Trophoblast cell (in vitro differentiated cells and primary cell): ENCODE results near the gene EPHX1.
"Not testable (repeated sequence)": the region's sequence is repeated elsewhere in the genome, so short reads cannot be mapped to it uniquely, and the experiment has no call there.

ENCODE experiments used
- DNase-seq, 2 donors: peaks; one replicate each; pipeline ENCODE4 v3.0.0-alpha.2; 2016
- H2AFZ ChIP-seq: 2 replicates; pipeline ENCODE4 v1.6.1; 2013; ENCODE audit warnings: low read length, moderate library complexity, mild to moderate bottlenecking; ENCODE audit not compliant: insufficient read depth, poor library complexity
- H2AK5ac ChIP-seq: 2 replicates; pipeline ENCODE4 v1.6.1; 2013; ENCODE audit warnings: mild to moderate bottlenecking, low read length
- H2BK120ac ChIP-seq: 2 replicates; pipeline ENCODE4 v1.6.1; 2013; ENCODE audit warnings: low read length, mild to moderate bottlenecking, moderate library complexity; ENCODE audit not compliant: insufficient read depth, poor library complexity
- H2BK12ac ChIP-seq: 2 replicates; pipeline ENCODE4 v1.6.1; 2013; ENCODE audit warnings: mild to moderate bottlenecking, low read length, moderate library complexity
- H2BK5ac ChIP-seq: 2 replicates; pipeline ENCODE4 v1.6.1; 2013; ENCODE audit warnings: low read length, low read depth, moderate library complexity, mild to moderate bottlenecking; ENCODE audit not compliant: poor library complexity
- H3K14ac ChIP-seq: 2 replicates; pipeline ENCODE4 v1.6.1; 2013; ENCODE audit warnings: mild to moderate bottlenecking, low read length
- H3K18ac ChIP-seq: 2 replicates; pipeline ENCODE4 v1.6.1; 2013; ENCODE audit warnings: mild to moderate bottlenecking, low read length
- H3K23ac ChIP-seq: 2 replicates; pipeline ENCODE4 v1.6.1; 2013; ENCODE audit warnings: low read length
- H3K27ac ChIP-seq: 2 replicates; pipeline ENCODE4 v1.5.1; 2013; ENCODE audit warnings: low read depth, mild to moderate bottlenecking, inconsistent platforms, low read length, moderate library complexity
- H3K27me3 ChIP-seq: 2 replicates; pipeline ENCODE4 v1.6.1; 2013; ENCODE audit warnings: inconsistent platforms, mild to moderate bottlenecking, low read length, moderate library complexity; ENCODE audit not compliant: insufficient read depth
- H3K36me3 ChIP-seq, 2 experiments: 1 replicate in 1 of 2; 2 replicates in 1 of 2; pipeline ENCODE4 v1.6.1; 2013; ENCODE audit warnings: low read length in 2 of 2, mild to moderate bottlenecking in 2 of 2, moderate library complexity in 1 of 2; ENCODE audit not compliant: insufficient read depth in 2 of 2, control insufficient read depth in 1 of 2
- H3K4ac ChIP-seq: 2 replicates; pipeline ENCODE4 v1.6.1; 2013; ENCODE audit warnings: low read depth, mild to moderate bottlenecking, low read length, moderate library complexity
- H3K4me1 ChIP-seq, 2 experiments: 1 replicate in 1 of 2; 2 replicates in 1 of 2; pipeline ENCODE4 v1.6.1; 2013; ENCODE audit warnings: low read length in 2 of 2, mild to moderate bottlenecking in 2 of 2, moderate library complexity in 1 of 2; ENCODE audit not compliant: insufficient read depth in 2 of 2, control insufficient read depth in 1 of 2
- H3K4me2 ChIP-seq: 2 replicates; pipeline ENCODE4 v1.6.1; 2013; ENCODE audit warnings: inconsistent platforms, mild to moderate bottlenecking, low read length, moderate library complexity
- H3K4me3 ChIP-seq: 2 replicates; pipeline ENCODE4 v1.5.1; 2013; ENCODE audit warnings: mild to moderate bottlenecking, low read depth, low read length, inconsistent platforms
- H3K79me1 ChIP-seq: one replicate; pipeline ENCODE4 v1.6.1; 2013; ENCODE audit warnings: low read length
- H3K79me2 ChIP-seq: 2 replicates; pipeline ENCODE4 v1.6.1; 2013; ENCODE audit warnings: low read length, mild to moderate bottlenecking; ENCODE audit not compliant: control insufficient read depth, insufficient read depth, poor library complexity
- H3K9ac ChIP-seq: 2 replicates; pipeline ENCODE4 v1.6.1; 2013; ENCODE audit warnings: mild to moderate bottlenecking, low read length
- H3K9me3 ChIP-seq: 2 replicates; pipeline ENCODE4 v1.6.1; 2013; ENCODE audit warnings: low read depth, mild to moderate bottlenecking, control low read depth, inconsistent platforms, low read length; ENCODE audit not compliant: insufficient read depth
- H4K12ac ChIP-seq: 2 replicates; pipeline ENCODE4 v1.6.1; 2013; ENCODE audit warnings: low read depth, mild to moderate bottlenecking, low read length, moderate library complexity
- H4K8ac ChIP-seq: 2 replicates; pipeline ENCODE4 v1.6.1; 2013; ENCODE audit warnings: low read depth, mild to moderate bottlenecking, low read length, moderate library complexity
- H4K91ac ChIP-seq: one replicate; pipeline ENCODE4 v1.6.1; 2013; ENCODE audit warnings: low read depth, mild to moderate bottlenecking, low read length, moderate library complexity
- WGBS: extraction: QIAGEN DNeasy Blood & Tissue Kit; methylation state at CpG from one replicate; pipeline ENCODE4 v1.1.7; 2013; ENCODE audit warnings: missing lambda C conversion rate; ENCODE audit not compliant: insufficient read length, insufficient coverage; ENCODE audit errors: extremely low coverage; 5-methylcytosine and 5-hydroxymethylcytosine counted together

Gene EPHX1

GRCh38 chr1:225812488-225813213 is 2.7 kb downstream of the EPHX1 start:
- no peak overlapping the region for H4K91ac ChIP-seq
- no peak overlapping the region for H3K9ac ChIP-seq
- H2BK12ac ChIP-seq: no peak overlapping the region
- H3K79me2 ChIP-seq: peaks cover 4% of the 10 kb centered on the region
- H2AFZ ChIP-seq: no peak overlapping the region
- H4K12ac ChIP-seq: no peak overlapping the region
- H3K23ac ChIP-seq: no peak overlapping the region
- H2AK5ac ChIP-seq: no peak overlapping the region
- H3K9me3 ChIP-seq: no peaks in the 10 kb centered on the region
- H4K8ac ChIP-seq: no peak overlapping the region
- no peak overlapping the region for H2BK5ac ChIP-seq
- no peak overlapping the region for H3K4ac ChIP-seq
- no peak overlapping the region for H3K18ac ChIP-seq
- H3K4me3 ChIP-seq: no peak overlapping the region
- no peaks in the 10 kb centered on the region for H3K36me3 ChIP-seq
- DNase-seq: no peak
- no peak overlapping the region for H3K4me2 ChIP-seq
- WGBS: no CpG with 5 or more reads among the region's 8 CpGs
- no peak overlapping the region for H2BK120ac ChIP-seq
- no peaks in the 10 kb centered on the region for H3K27me3 ChIP-seq
- H3K27ac ChIP-seq: no peak overlapping the region
- H3K4me1 ChIP-seq: peaks cover 16 to 27% of the 10 kb centered on the region in 2 experiments
- H3K14ac ChIP-seq: no peak overlapping the region
- peaks cover 5% of the 10 kb centered on the region for H3K79me1 ChIP-seq

GRCh38 chr1:225813214-225813964 is 3.5 kb downstream of the EPHX1 start:
- H2BK5ac ChIP-seq: no peak overlapping the region

GRCh38 chr1:225814381-225814780 is 4.5 kb downstream of the EPHX1 start:
- Histone ChIP-seq H3K9me3 (no peaks in the 10 kb centered on the region), H3K27ac (no peak overlapping the region), H2BK12ac (no peak overlapping the region), H2AFZ (no peak overlapping the region), H3K79me2 (peaks cover 4% of the 10 kb centered on the region), H2BK120ac (no peak overlapping the region), H3K23ac (no peak overlapping the region), H4K8ac (no peak overlapping the region), H3K4ac (no peak overlapping the region), H3K9ac (no peak overlapping the region), H3K36me3 (no peaks in the 10 kb centered on the region), H4K12ac (no peak overlapping the region), H2BK5ac (no peak overlapping the region), H3K27me3 (no peaks in the 10 kb centered on the region), H4K91ac (no peak overlapping the region), H2AK5ac (no peak overlapping the region), H3K4me2 (no peak overlapping the region), H3K4me3 (no peak overlapping the region), H3K14ac (no peak overlapping the region), H3K4me1 (peaks cover 17 to 30% of the 10 kb centered on the region in 2 experiments), H3K79me1 (peaks cover 5% of the 10 kb centered on the region), H3K18ac (no peak overlapping the region)
- no peak for DNase-seq
- no CpG with 5 or more reads among the region's 7 CpGs for WGBS

More at GRCh38 chr1:225813214-225813964, 3.5 kb downstream of the EPHX1 start:
- H2AFZ ChIP-seq: no peak overlapping the region
- H3K4me2 ChIP-seq: no peak overlapping the region
- no peak overlapping the region for H3K14ac ChIP-seq
- H3K79me2 ChIP-seq: peaks cover 4% of the 10 kb centered on the region
- no peaks in the 10 kb centered on the region for H3K36me3 ChIP-seq
- H3K9ac ChIP-seq: no peak overlapping the region
- peaks cover 17 to 30% of the 10 kb centered on the region in 2 experiments for H3K4me1 ChIP-seq
- H4K12ac ChIP-seq: no peak overlapping the region
- H4K91ac ChIP-seq: no peak overlapping the region
- no peak overlapping the region for H3K27ac ChIP-seq
- no peak overlapping the region for H3K4ac ChIP-seq
- no peak overlapping the region for H2BK12ac ChIP-seq
- no peak overlapping the region for H2BK120ac ChIP-seq
- peaks cover 5% of the 10 kb centered on the region for H3K79me1 ChIP-seq
- peak in 1 of 2 donors; percentile 39 for DNase-seq
- H3K9me3 ChIP-seq: no peaks in the 10 kb centered on the region
- H3K18ac ChIP-seq: no peak overlapping the region
- H2AK5ac ChIP-seq: no peak overlapping the region
- H3K27me3 ChIP-seq: no peaks in the 10 kb centered on the region
- no peak overlapping the region for H3K4me3 ChIP-seq
- no peak overlapping the region for H4K8ac ChIP-seq
- WGBS: no CpG with 5 or more reads among the region's 10 CpGs
- no peak overlapping the region for H3K23ac ChIP-seq

- peaks cover 17 to 28% of the 10 kb centered on the region in 2 experiments for H3K4me1 ChIP-seq
- not testable (repeated sequence) for H3K79me2 ChIP-seq, H2AK5ac ChIP-seq, H2BK12ac ChIP-seq, DNase-seq, H3K9ac ChIP-seq, H3K4me2 ChIP-seq, H3K18ac ChIP-seq, H2BK5ac ChIP-seq, H3K79me1 ChIP-seq, H3K27ac ChIP-seq, H3K23ac ChIP-seq, H4K12ac ChIP-seq, H3K27me3 ChIP-seq, H4K91ac ChIP-seq, H3K9me3 ChIP-seq, H3K36me3 ChIP-seq, H3K4ac ChIP-seq, H3K4me3 ChIP-seq, H3K14ac ChIP-seq, H2AFZ ChIP-seq, H2BK120ac ChIP-seq, H4K8ac ChIP-seq
- WGBS: no CpG with 5 or more reads among the region's 7 CpGs
Measured at GRCh38 chr1:225815090-225815489, 5.2 kb downstream of the EPHX1 start.
